Tongue (tissue), 2 donors: ENCODE measurements around the gene NDUFA7. TPM values are rescaled to one million over a fixed set of nuclear protein-coding genes. Genes with fewer than 3 reads are reported as not detected.
"Not testable (repeated sequence)": the region's sequence is repeated elsewhere in the genome, so short reads cannot be mapped to it uniquely, and the experiment has no call there.

ENCODE experiments used
- DNase-seq: peaks from one replicate; pipeline ENCODE4 v3.0.0-alpha.2; 2015
- total RNA-seq: library from RNA; depleted of rRNA; stranded (reverse); fragments of >200 nt; gene quantifications from one replicate; pipeline ENCODE4 v1.2.3, GENCODE V29; 2014

Gene NDUFA7
- total RNA-seq, 1 donor from 2014 or later, result 8.6 TPM

- DNase-seq, result not testable (repeated sequence)
These were observed 20.3 kb upstream of the NDUFA7 start for GRCh38 chr19:8341504-8341903.

GRCh38 chr19:8340341-8341096 lies 19.3 kb upstream of the NDUFA7 start:
- DNase-seq, result no peak

GRCh38 chr19:8338835-8339234 lies 17.7 kb upstream of the NDUFA7 start:
- no peak for DNase-seq

GRCh38 chr19:8337728-8338127 lies 16.6 kb upstream of the NDUFA7 start:
- no peak for DNase-seq

GRCh38 chr19:8336660-8337059 lies 15.5 kb upstream of the NDUFA7 start:
- DNase-seq, result no peak

- DNase-seq, result no peak
These were observed 14.9 kb upstream of the NDUFA7 start for GRCh38 chr19:8336072-8336569.

- no peak for DNase-seq
These were observed 14.3 kb upstream of the NDUFA7 start for GRCh38 chr19:8335343-8336071.

GRCh38 chr19:8334458-8335342 lies 13.5 kb upstream of the NDUFA7 start:
- peak; percentile 88 for DNase-seq

GRCh38 chr19:8333767-8334457 lies 12.7 kb upstream of the NDUFA7 start:
- DNase-seq, result no peak

- DNase-seq, result no peak
These were observed 12.0 kb upstream of the NDUFA7 start for GRCh38 chr19:8332976-8333766.

GRCh38 chr19:8331263-8331845 lies 10.2 kb upstream of the NDUFA7 start:
- no peak for DNase-seq

GRCh38 chr19:8329996-8330395 lies 8.8 kb upstream of the NDUFA7 start:
- DNase-seq, result no peak

- no peak for DNase-seq
These were observed 4.3 kb upstream of the NDUFA7 start for GRCh38 chr19:8325454-8325853.

- DNase-seq, result no peak
These were observed 3.2 kb upstream of the NDUFA7 start for GRCh38 chr19:8324186-8325050.

- no peak for DNase-seq
These were observed 2.6 kb upstream of the NDUFA7 start for GRCh38 chr19:8323781-8324185.

- DNase-seq, result no peak
These were observed 1.4 kb upstream of the NDUFA7 start for GRCh38 chr19:8322638-8322997.

GRCh38 chr19:8321986-8322637 lies 937 bp upstream of the NDUFA7 start:
- no peak for DNase-seq

GRCh38 chr19:8320564-8321066 lies 560 bp downstream of the NDUFA7 start:
- DNase-seq, result no peak
